HG03103 (cell line): ENCODE measurements around the gene STARD9.
"Not testable (repeated sequence)": the region's sequence is repeated elsewhere in the genome, so short reads cannot be mapped to it uniquely, and the experiment has no call there.

ENCODE experiments used
- ATAC-seq: cut with Tn5 transposase; IDR thresholded peaks from one replicate; pipeline ENCODE4 v1.9.1; 2021; ENCODE audit warnings: low read depth; ENCODE audit not compliant: unreplicated experiment

Gene STARD9

DNA sequence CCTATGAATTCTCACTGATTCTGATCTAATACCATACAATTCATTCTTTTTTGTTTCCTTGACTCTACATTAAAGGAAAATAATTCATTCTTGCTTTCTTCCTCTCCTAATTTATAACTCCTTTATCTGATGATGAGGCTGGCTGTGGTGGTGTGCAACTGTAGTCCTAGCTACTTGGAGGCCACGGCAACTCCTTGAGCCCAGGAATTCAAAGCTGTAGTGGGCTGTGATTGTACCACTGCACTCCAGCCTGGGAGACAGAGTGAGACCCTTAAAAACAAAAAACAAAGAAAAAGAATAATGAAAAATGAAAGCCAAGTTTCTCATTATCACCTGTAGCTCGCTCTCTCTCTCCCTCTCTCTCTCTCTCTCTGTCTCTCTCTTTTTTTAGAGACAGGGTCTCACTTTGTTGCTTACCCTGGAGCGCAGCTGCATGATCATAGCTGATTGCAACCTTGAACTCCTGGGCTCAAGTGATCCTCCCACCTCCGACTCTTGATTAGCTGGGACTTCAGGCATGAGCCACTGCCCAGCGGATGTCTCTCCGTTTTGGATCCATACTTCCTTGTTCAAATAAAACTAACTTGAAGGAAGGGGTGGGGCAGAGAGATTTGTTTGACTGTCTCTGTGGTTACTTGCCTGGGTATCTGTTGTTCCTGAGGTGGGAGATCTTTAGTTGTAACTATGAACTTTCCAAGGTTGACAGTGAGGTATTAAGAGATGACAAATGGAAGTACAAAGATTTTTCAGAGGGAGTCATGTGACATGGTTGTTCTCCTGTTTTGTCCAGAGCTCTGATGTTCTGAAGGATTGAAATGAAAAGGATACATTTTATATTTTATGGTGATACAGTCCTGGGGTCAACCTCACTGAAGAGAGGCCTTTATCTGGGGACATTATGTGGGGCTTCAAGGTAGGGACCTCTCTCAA, 46.9 kb downstream of the STARD9 start:
- ATAC-seq, result no peak

DNA sequence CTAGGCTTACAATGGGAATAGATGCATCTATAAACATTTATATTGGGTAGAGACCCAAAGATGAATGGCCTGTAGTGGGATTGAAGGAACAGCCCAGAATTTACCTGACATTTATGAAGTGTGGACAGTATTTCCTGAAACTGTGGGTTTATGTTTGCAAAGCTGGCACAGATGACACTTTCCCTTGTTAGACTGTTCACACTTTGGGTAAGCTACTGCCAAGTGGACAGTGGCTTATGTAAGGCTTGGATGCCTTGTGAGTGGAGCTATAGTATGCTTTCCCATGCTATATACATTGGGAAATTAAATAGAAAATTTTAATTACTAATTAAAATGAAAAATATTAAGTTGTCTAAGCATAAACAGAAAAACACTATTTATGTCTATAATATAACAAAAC, 48.5 kb downstream of the STARD9 start:
- ATAC-seq, result no peak

DNA sequence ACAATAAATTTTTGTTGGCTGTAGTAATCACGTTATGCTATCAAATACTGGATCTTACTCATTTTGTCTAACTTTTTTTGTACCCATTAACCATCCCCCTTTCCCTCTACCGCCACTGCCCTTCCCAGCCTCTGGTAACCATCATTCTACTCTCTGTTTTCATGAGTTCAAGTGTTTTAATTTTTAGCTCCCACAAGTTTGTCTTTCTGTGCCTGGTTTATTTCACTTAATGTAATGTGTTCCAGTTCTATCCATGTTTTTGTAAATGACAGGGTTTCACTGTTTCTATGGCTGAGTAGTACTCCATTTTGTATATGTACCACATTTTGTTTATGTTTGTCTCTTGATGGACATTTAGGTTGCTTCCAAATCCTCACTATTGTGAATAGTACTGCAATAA, 52.1 kb downstream of the STARD9 start:
- ATAC-seq, result no peak

DNA sequence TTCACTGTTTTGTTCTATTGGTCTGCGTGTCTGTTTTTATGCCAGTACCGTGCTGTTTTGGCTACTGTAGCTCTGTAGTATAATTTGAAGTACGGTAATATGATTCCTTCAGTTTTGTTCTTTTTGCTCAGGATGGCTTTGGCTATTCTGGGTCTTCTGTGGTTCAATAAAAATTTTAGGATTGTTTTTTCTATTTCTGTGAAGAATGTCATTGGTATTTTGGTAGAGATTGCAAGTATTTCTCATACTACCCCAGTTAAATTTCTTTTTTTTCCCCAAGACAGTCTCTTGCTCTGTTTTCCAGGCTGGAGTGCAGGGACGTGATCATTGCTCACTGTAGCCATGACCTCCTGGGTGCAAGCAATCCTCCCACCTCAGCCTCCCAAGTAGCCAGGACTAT, 53.4 kb downstream of the STARD9 start:
- no peak for ATAC-seq

DNA sequence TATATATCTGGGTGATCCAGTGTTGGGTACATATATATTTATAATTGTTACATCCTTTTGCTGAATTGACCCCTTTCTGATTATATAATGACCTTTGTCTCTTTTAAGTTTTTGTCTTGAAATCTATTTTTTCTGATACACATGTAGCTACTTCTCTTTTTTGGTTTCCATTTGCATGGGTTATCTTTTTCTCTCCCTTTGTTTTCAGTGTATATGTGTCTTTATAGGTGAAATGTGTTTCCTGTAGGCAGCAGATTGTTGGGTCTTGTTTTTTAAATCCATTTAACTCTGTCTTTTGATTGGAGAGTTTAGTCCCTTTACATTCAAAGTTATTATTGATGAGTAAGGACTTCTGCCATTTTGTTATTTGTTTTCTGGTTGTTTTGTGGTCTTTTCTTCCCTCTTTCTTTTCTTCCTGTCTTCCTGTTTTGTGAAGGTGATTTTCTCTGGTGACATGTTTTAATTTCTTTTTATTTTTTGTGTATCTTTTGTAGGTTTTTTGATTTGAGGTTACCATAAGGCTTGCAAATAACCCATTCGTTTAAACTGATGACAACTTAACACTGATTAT, 56.8 kb downstream of the STARD9 start:
- ATAC-seq, result no peak

DNA sequence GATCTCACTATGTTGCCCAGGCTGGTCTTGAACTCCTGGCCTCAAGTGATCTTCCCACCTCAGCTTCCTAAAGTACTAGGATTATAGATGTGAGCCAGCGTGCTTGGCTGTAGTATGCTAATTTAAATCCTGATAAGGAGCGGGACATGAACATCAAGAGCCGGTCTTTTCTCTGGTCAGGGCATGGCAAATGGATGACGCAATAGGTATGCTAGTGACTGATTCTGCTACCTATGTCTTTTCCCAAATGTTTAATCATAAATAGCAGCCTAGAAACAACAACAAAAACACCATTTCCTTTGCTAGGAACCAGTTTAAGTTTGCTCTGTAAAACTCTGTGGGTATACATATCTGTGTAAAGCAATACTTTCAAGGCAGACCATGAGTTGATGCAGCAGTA, 64.7 kb downstream of the STARD9 start:
- no peak for ATAC-seq

DNA sequence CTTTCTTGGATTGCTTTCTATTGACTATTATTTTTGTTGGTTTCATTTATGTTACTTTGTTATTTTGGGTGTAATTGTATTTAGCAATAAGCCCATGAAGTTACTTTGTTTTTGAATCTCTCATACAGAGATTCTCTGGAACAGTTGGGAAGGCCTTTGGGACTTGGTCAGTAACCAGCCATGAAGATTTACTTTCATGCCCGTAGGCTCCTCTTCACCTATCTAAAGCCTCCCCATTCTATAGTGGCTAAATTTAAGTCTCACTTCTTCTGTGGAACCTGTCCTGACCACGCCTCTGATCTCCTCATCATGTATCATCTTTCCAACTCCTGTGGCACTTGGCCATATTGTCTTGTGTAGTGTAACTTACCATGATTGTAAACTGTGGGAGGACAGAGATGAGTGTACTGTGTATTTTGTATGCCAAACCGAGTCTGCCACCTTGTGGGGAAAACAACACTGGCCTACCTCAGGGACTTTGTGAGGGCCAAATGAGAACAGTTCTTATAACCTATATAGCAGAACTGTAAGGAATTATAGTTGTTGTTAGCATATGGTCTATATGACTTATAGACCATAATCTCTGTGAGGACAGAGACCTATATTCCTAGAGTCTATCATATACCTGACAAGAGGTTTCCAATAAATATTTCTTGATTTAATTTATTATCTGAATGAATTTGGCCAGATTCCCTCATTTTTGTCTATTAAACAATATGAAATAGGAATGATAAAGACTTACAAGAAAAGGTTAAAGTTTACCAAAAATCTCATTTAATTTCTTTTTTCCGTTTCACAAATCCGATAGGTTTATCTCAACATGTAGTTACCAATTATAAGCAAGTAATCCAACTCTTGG, 75.0 kb downstream of the STARD9 start:
- peak; percentile 74 for ATAC-seq

DNA sequence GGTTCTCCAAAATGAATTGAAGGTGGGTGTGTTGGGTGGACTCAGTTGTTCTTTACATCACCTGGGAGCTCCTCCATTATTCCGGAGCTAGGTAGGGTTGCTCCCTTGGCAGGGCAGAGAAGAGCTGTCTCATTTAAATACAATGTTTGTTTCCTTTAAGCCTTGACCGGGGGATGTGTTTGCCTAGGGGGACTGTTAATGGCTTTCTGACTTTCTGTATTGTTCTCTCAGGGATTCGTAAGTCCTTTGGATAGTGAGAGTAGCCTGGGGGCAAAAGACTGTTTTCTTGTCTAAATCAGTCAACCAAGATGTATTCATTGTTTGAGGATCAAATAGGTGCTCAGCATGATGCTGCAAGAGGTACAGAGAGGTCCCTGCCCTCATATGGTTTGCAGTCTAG, 90.4 kb downstream of the STARD9 start:
- no peak for ATAC-seq

DNA sequence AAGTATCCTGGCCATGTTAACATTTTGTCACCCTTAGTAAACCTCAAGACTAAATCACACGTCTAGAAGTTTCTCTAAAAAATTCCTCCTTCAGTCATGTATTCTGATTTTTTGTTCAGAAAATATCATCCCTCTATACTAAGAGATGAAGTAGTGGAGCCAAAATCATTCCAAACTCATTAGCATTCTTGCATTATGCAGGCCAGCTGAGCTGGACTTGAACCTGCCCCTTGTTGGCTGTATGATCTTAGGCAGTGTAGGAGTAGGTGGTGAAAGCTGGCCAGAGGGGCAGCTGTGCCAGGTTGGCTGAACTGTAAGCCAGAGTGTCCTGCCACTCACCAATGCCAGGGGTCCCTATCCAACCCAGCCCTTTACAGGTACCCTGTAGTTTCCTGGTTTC, 92.4 kb downstream of the STARD9 start:
- no peak for ATAC-seq

DNA sequence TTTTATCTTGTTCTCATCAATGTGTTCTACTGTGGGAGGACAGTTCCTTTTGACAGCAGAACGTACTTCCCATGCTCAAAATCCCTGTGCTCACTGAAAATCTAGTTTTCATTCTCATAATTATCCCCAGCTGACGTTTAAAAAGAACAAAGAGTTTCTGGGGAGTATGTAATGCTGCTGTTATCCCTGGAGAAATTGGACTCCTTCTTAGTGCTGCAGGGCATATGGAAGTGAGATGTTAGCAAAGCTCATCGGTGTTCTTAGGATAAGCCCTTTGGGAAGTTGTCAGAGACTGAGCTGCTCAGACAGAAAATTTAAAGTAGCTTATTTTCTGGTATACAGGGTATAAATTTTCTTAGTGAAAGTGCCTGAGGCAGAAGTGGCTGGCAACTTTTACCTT, 95.0 kb downstream of the STARD9 start:
- ATAC-seq, result no peak

DNA sequence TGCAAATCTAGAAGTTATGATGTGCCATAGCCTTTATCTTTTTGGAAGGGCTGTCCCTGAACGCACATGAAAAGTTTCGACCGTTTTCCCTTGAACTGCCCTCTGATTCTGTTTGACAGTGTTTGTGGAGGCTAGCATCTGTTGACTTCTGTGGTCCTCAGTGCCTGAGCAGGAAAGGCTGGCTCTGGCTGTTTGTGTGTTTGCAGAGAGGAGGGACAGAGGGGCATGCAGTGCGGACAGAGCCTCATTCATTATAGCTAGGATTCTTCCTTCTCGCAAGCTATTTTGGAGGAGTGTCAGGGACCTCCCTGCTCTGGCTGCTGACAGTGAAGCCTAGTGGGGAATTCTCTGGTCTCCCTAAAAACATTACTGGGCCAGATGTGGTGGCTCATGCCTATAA, 97.0 kb downstream of the STARD9 start:
- ATAC-seq, result no peak

DNA sequence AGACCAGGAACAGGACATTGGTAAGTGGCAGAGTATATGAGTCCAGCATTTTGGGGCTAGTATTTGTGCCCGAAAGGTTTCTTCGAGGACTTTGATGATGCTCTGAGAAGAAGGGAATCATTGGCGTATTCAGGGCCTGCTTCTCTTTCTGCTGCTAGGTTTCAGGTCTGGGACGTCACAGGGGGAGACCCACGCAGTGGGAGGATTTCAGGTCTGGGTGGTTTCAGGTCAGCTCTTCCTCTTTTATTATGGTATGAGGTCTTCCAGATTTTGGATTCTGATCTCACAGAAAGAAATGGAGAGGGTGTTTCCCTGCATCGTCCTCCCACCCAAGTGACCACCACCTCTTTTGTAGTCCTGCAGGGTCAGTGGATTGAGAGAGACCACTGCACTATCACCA, 99.1 kb downstream of the STARD9 start:
- no peak for ATAC-seq

DNA sequence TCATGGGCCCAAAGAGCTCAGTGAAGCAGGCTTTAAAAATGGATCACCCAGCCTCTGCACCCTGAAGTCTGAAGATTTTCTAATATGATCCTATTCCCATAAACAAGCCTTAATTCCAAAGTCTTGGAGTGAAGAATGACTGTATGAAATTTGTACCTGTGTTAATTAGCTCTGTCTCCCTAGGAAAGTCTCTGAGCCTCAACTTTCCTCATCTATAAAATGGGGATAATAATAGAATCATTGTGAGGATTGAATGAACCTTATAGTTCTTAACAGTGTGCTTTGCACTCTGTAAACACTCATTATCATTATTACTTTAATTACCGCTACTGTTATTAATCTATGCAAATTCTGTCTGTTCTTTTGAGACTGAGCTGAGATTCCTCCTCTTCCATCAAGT, 99.6 kb downstream of the STARD9 start:
- ATAC-seq, result no peak

DNA sequence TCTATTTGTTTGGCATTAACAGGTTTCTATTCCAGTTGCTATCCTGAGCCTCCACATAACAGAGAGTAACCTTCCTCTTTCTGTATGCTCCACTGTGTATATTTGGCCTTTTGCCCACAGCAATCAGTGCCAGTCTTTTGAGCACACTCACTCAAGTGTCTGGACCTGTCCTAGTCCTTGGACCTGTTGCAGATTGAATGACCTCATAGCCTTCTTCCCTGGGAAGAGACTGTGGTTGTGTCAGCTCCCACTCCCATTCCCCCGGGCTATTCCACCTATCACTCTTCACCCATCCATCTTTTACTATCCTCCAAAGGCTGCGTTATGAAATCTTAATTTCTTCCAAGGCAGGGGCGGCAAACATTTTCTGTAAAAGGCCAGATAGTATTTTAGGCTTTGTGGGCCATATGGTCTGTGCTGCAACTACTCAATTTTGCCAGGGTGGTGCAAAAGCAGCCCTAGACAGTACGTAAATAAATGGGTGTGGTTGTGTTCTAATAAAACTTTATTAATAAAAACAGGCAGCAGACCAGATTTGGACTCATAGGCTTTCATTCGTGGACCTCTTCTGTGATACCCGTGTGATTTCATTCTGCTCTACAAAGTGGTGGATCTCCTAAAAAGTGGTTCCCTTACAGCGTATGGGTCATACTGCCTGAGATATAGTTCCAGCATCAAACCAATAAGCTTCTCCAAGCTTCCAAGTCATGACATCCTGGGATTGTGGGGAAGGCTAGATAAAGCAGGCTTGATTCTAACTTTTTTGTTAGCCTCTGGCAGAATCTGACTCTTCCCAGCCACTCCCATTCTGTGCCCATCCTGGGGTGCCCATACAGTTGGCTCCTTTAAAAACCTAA, 104.1 kb downstream of the STARD9 start:
- no peak for ATAC-seq

DNA sequence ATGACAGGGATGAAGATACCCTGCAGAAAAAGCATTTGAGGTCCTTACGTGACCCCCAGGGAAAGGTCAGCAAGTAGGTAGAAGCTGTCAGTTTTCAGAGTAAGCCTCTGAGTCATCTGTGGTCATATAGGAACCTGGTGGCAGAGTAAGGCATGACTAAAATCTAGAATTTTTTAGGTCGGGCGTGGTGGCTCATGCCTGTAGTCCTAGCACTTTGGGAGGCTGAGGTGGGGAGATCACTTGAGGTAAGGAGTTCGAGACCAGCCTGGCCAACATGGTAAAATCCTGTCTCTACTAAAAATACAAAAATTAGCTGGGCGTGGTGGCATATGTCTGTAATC, 104.7 kb downstream of the STARD9 start:
- not testable (repeated sequence) for ATAC-seq

DNA sequence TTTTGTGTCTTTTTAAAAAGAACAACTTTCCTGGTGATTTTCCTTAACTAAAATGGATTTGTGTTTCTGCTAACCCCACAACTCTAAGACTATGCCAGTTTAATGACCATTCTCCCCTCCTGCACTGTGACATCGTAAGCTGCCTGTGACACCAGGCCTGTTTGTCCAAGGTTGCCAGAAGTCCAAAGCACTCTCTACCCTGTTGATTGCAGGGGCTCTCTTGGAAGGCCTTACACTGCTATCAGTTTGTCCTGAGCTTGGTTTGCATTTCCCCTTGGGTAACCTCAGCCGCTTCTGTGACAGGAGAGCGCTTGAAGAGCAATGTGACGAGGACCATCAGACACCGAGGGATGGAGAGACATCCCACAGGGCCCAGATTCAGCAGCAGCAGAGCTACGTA, 105.7 kb downstream of the STARD9 start:
- ATAC-seq, result no peak

DNA sequence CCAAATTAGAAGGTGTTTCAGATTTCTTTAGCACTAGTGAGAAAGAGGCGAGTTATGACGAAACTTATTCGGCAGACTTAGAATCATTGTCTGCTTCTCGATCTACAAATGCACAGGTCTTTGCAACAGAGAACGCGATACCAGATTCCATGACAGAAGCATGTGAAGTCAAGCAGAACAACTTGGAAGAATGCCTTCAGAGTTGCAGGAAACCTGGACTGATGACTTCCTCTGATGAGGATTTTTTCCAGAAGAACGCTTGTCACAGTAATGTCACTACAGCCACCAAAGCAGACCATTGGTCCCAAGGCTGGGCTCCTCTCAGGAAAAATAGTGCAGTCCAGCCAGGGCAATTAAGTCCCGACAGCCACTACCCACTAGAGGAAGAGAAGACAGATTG, 110.9 kb downstream of the STARD9 start:
- ATAC-seq, result no peak

DNA sequence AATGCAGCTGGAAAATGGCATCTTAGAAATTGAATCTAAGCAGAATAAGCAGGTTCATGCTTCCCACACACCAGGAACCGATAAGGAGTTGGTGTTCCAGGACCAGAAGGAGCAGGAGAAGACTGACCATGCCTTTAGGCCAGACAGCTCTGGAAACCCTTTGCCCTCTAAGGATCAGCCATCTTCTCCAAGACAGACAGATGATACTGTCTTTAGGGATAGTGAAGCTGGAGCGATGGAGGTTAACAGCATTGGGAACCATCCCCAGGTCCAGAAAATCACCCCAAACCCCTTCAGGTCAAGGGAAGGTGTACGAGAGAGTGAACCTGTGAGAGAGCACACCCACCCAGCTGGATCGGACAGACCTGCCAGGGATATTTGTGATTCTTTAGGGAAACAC, 112.3 kb downstream of the STARD9 start:
- no peak for ATAC-seq

DNA sequence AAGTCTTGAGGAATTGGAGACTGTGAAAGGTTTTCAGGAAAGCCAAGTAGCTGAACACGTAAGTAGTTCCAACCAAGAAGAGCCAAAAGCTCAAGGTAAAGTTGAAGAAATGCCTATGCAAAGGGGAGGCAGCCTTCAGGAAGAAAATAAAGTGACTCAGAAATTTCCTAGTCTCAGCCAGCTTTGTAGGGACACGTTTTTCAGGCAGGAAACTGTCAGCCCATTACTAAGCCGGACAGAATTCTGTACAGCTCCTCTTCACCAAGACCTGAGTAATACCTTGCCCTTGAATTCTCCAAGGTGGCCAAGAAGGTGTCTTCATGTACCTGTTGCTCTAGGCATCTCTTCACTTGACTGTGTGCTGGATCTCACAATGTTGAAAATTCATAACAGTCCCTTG, 112.9 kb downstream of the STARD9 start:
- ATAC-seq, result no peak

DNA sequence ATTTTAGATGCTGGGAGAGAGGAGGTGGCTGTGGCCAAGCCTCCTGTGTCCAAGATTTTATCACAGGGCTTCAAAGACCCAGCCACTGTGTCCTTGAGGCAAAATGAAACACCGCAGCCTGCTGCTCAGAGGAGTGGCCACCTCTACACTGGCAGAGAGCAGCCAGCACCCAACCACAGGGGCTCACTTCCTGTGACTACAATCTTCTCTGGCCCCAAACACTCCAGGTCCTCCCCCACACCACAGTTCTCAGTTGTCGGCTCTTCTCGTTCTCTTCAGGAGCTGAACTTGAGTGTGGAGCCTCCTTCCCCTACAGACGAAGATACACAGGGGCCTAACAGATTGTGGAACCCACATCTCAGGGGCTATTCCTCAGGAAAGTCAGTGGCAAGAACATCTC, 115.9 kb downstream of the STARD9 start:
- no peak for ATAC-seq

DNA sequence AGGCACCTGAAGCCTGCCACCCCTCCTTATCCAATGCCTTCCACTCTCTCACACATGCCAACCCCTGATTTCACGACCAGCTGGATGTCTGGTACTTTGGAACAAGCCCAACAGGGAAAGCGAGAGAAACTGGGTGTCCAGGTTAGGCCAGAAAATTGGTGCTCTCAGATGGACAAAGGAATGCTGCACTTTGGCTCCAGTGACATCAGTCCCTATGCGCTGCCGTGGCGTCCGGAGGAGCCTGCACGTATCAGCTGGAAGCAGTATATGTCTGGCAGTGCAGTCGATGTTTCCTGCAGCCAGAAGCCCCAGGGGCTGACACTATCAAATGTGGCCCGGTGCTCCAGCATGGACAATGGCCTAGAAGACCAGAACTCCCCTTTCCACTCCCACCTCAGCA, 116.4 kb downstream of the STARD9 start:
- ATAC-seq, result no peak
